Activated CD4-positive, alpha-beta memory T cell treated with anti-CD3 and anti-CD28 coated beads for 36 hours (primary cell): ENCODE measurements around the gene CIPC. TPM values are rescaled to one million over a fixed set of nuclear protein-coding genes. Genes with fewer than 3 reads are reported as not detected.

Experiments
- CTCF ChIA-PET: fragments of 350-600 bp; sonication (Branson Sonifier 250); formaldehyde crosslinking; loops from one replicate; lab custom pipeline; 2021; ENCODE audit warnings: antibody characterized with exemption, inconsistent platforms; lab: Charles Lee
- POLR2A ChIA-PET: fragments of 350-600 bp; sonication (Branson Sonifier 250); formaldehyde crosslinking; loops from one replicate; lab custom pipeline; 2021; ENCODE audit warnings: antibody characterized with exemption; lab: Charles Lee
- DNase-seq: peaks from one replicate; pipeline ENCODE4 v3.0.0-alpha.2; 2020
- H3K27ac Mint-ChIP-seq: one replicate; pipeline ENCODE4 v1.8.0; 2021; ENCODE audit warnings: mixed read lengths
- H3K27me3 Mint-ChIP-seq: one replicate; pipeline ENCODE4 v1.8.0; 2021; ENCODE audit warnings: mixed read lengths
- H3K36me3 Mint-ChIP-seq: one replicate; pipeline ENCODE4 v1.8.0; 2021; ENCODE audit warnings: mixed read lengths
- H3K4me1 Mint-ChIP-seq: one replicate; pipeline ENCODE4 v1.8.0; 2021; ENCODE audit warnings: low read depth, mixed read lengths
- H3K4me3 Mint-ChIP-seq: one replicate; pipeline ENCODE4 v1.8.0; 2021; ENCODE audit warnings: mild to moderate bottlenecking, mixed read lengths
- H3K9me3 Mint-ChIP-seq: one replicate; pipeline ENCODE4 v1.8.0; 2021; ENCODE audit warnings: mixed read lengths
- intact Hi-C: fragments of 100-400 bp; cut with micrococcal nuclease; formaldehyde crosslinking; loops from one replicate; pipeline ENCODE4 v1.15.1; 2023
- total RNA-seq, 2 experiments: library from RNA; stranded (reverse); gene quantifications; one replicate each; pipeline ENCODE4 v1.2.3, GENCODE V29; 2021

The CIPC gene
- total RNA-seq, 2 experiments from 2014 or later, result 7.3 to 7.5 TPM

- H3K9me3 Mint-ChIP-seq, result no peaks in the 10 kb centered on the region
- H3K4me3 Mint-ChIP-seq, result no peak overlapping the region
- peaks cover 9% of the 10 kb centered on the region for H3K4me1 Mint-ChIP-seq
- no peaks in the 10 kb centered on the region for H3K36me3 Mint-ChIP-seq
- no peaks in the 10 kb centered on the region for H3K27me3 Mint-ChIP-seq
- ChIA-PET POLR2A (no interaction called here), CTCF (interaction anchor here (3.0 to 5.1 kb wide), 5 partner anchors 8 to 187 kb away, joined by 24 to 84 read pairs (median 38); no protein-coding TSS in a partner anchor)
- H3K27ac Mint-ChIP-seq, result no peak overlapping the region
- no peak for DNase-seq
- intact Hi-C loops, result no loop called here
Measured at GRCh38 chr14:77061630-77062257, 36.3 kb upstream of the CIPC start.

GRCh38 chr14:77062261-77062660, 35.8 kb upstream of the CIPC start:
- H3K4me3 Mint-ChIP-seq, result no peak overlapping the region
- DNase-seq, result no peak
- H3K27me3 Mint-ChIP-seq, result no peaks in the 10 kb centered on the region
- H3K9me3 Mint-ChIP-seq, result no peaks in the 10 kb centered on the region
- no peaks in the 10 kb centered on the region for H3K36me3 Mint-ChIP-seq
- peaks cover 9% of the 10 kb centered on the region for H3K4me1 Mint-ChIP-seq
- H3K27ac Mint-ChIP-seq, result no peak overlapping the region
- intact Hi-C loops, result no loop called here
- POLR2A ChIA-PET, result no interaction called here
- CTCF ChIA-PET, result interaction anchor here (0.6 to 5.1 kb wide), 6 partner anchors 8 to 187 kb away, joined by 3 to 84 read pairs (median 14); no protein-coding TSS in a partner anchor

GRCh38 chr14:77063571-77064171, 34.4 kb upstream of the CIPC start:
- H3K36me3 Mint-ChIP-seq, result no peaks in the 10 kb centered on the region
- no peak for DNase-seq
- no peak overlapping the region for H3K27ac Mint-ChIP-seq
- no peak overlapping the region for H3K4me3 Mint-ChIP-seq
- peaks cover 9% of the 10 kb centered on the region for H3K4me1 Mint-ChIP-seq
- H3K9me3 Mint-ChIP-seq, result no peaks in the 10 kb centered on the region
- no peaks in the 10 kb centered on the region for H3K27me3 Mint-ChIP-seq
- intact Hi-C loops, result no loop called here
- CTCF ChIA-PET, result interaction anchor here (0.6 to 5.1 kb wide), 8 partner anchors 10 to 189 kb away, joined by 3 to 84 read pairs (median 4); no protein-coding TSS in a partner anchor
- POLR2A ChIA-PET, result interaction anchor here (1.0 to 1.1 kb wide), 2 partner anchors 10 to 36 kb away, joined by 3 read pairs; no protein-coding TSS in a partner anchor

- H3K27me3 Mint-ChIP-seq, result no peaks in the 10 kb centered on the region
- intact Hi-C loops, result no loop called here
- H3K9me3 Mint-ChIP-seq, result no peaks in the 10 kb centered on the region
- no peak overlapping the region for H3K27ac Mint-ChIP-seq
- ChIA-PET CTCF (interaction anchor here (1.0 to 5.1 kb wide), 6 partner anchors 11 to 190 kb away, joined by 3 to 84 read pairs (median 14); no protein-coding TSS in a partner anchor), POLR2A (interaction anchor here (1.0 kb wide), 1 partner anchor 37 kb away, joined by 3 read pairs; no protein-coding TSS in a partner anchor)
- H3K36me3 Mint-ChIP-seq, result no peaks in the 10 kb centered on the region
- DNase-seq, result no peak
- H3K4me1 Mint-ChIP-seq, result peaks cover 1% of the 10 kb centered on the region
- no peak overlapping the region for H3K4me3 Mint-ChIP-seq
Measured at GRCh38 chr14:77064521-77065178, 33.4 kb upstream of the CIPC start.

- CTCF ChIA-PET, result interaction anchor here (5.1 kb wide), 2 partner anchors 12 to 191 kb away, joined by 36 to 84 read pairs; no protein-coding TSS in a partner anchor
- Mint-ChIP-seq H3K9me3 (no peaks in the 10 kb centered on the region), H3K4me3 (no peak overlapping the region), H3K4me1 (no peaks in the 10 kb centered on the region), H3K27ac (no peak overlapping the region), H3K27me3 (no peaks in the 10 kb centered on the region), H3K36me3 (no peaks in the 10 kb centered on the region)
- intact Hi-C loops, result no loop called here
- no peak for DNase-seq
- POLR2A ChIA-PET, result no interaction called here
Measured at GRCh38 chr14:77065851-77066577, 32.0 kb upstream of the CIPC start.

GRCh38 chr14:77066578-77067172, 31.4 kb upstream of the CIPC start:
- intact Hi-C loops, result no loop called here
- no peak overlapping the region for H3K27ac Mint-ChIP-seq
- no peaks in the 10 kb centered on the region for H3K9me3 Mint-ChIP-seq
- ChIA-PET POLR2A (no interaction called here), CTCF (interaction anchor here (2.2 to 16.8 kb wide), 6 partner anchors 13 to 193 kb away, joined by 15 to 598 read pairs (median 94); partner anchors contain the start of gene CIPC)
- H3K36me3 Mint-ChIP-seq, result no peaks in the 10 kb centered on the region
- no peak overlapping the region for H3K4me3 Mint-ChIP-seq
- no peaks in the 10 kb centered on the region for H3K27me3 Mint-ChIP-seq
- no peak for DNase-seq
- no peaks in the 10 kb centered on the region for H3K4me1 Mint-ChIP-seq

DNA sequence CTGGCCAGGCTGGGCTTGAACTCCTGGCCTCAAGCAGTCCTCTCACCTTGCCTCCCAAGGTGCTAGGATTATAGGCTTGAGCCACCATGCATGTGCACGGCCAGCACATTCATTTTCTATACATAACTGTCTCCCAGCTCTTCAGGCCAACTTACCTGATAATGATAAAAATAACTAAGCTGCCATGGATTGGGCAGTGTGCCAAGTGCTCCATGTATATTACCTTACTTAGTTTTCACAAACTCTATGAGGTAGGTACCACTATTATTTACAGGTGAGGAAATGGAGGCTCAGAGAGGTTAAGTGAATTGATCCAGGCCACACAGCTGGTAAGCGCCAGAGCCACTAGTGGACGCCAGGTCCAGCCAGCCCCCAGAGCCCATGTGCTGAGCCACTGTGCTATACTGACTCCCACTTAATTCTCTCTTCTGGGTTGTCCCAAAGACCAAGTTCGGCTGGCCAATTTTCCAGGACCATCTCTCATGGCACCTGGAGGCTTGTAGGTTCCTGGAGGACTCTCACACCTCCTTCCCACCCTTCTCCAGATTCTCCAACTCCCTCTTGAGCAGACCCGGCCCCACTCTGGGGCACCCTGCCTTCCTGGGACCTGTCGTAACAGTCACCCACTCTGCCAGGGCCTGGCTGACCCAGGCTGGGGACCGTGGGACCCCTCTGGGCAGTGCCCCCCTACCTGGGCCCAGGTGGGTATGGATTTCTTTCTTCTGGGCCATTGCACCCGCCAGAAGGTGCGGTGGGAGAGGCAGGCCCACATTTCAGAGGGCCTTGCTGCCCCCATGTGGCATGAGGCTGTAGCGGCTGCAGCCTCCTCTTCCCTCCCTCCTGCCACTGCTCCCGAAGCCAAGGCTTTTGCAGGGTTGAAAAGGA, 30.2 kb upstream of the CIPC start:
- Mint-ChIP-seq H3K36me3 (no peaks in the 10 kb centered on the region), H3K27me3 (no peaks in the 10 kb centered on the region), H3K9me3 (no peaks in the 10 kb centered on the region), H3K4me3 (no peak overlapping the region), H3K27ac (no peak overlapping the region), H3K4me1 (no peaks in the 10 kb centered on the region)
- intact Hi-C loops, result loop anchor here (1.0 kb wide), 1 partner anchor 155 kb away; no protein-coding TSS in a partner anchor
- POLR2A ChIA-PET, result no interaction called here
- CTCF ChIA-PET, result interaction anchor here (0.6 to 16.8 kb wide), 22 partner anchors 8 to 358 kb away, joined by 3 to 598 read pairs (median 16); partner anchors contain the start of genes ANGEL1 and CIPC
- DNase-seq, result peak; percentile 73

DNA sequence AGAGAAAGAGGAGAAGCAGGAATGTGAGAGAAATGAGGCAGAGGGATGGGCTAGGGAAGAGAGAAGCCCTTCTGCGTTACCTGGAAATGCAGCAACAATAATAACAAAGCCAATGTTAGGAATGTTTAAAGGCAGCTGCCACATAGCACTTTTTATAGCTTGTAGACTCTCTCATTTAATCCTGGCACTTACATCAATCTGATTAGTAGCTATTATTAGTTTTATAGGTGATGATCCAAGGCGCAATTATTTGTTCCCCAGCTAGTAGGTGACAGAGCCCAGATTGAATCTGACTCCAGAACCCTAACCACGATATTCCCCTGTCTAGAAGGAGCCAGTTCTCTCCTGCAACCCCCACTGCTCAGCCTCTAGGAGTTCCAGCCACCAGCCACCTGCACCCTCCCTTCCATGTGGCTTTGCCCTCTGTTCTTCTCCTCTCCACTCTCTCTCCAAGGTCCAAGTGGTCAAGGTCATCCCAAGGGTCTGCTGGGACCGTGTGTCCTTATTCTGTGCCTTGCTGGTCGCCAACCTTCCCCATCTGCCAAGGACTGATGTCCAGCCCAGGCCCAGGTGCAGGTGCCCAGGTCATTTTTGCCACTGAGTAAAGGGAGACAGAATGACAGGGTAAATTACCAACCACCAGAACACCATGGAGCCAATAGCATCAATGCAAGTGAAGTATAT, 29.4 kb upstream of the CIPC start:
- Mint-ChIP-seq H3K9me3 (no peaks in the 10 kb centered on the region), H3K36me3 (no peaks in the 10 kb centered on the region), H3K27ac (no peak overlapping the region), H3K4me3 (no peak overlapping the region), H3K27me3 (no peaks in the 10 kb centered on the region), H3K4me1 (no peaks in the 10 kb centered on the region)
- CTCF ChIA-PET, result interaction anchor here (0.6 to 16.8 kb wide), 24 partner anchors 9 to 359 kb away, joined by 3 to 598 read pairs (median 10); partner anchors contain the start of genes ANGEL1 and CIPC
- intact Hi-C loops, result loop anchor here (1.0 kb wide), 1 partner anchor 155 kb away; no protein-coding TSS in a partner anchor
- POLR2A ChIA-PET, result no interaction called here
- no peak for DNase-seq

DNA sequence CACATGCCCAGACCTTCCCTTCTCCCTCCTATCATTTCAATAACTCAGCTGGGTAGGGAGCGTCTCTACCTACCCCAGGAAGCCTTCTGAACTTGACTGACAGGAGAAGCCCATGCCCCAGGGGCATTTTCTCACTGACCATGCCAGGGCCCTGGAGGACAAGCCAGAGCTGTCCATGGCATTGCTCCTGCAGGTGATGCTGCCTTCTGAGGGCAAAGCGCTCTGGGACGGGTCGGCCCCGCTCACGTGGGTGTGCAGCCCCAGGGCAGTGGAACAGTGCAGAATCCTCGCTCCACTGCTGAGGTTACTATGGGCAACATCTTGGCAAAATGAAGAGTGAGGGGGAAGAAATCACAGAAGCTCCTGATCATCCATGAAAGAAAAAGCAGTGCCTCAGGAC, 28.5 kb upstream of the CIPC start:
- H3K4me3 Mint-ChIP-seq, result no peak overlapping the region
- POLR2A ChIA-PET, result interaction anchor here (0.6 to 1.1 kb wide), 2 partner anchors 108 to 209 kb away, joined by 3 read pairs; no protein-coding TSS in a partner anchor
- CTCF ChIA-PET, result interaction anchor here (0.7 to 16.8 kb wide), 28 partner anchors 10 to 368 kb away, joined by 3 to 598 read pairs (median 16); partner anchors contain the start of gene CIPC
- no peak overlapping the region for H3K27ac Mint-ChIP-seq
- no peaks in the 10 kb centered on the region for H3K36me3 Mint-ChIP-seq
- H3K4me1 Mint-ChIP-seq, result no peaks in the 10 kb centered on the region
- no peak for DNase-seq
- H3K9me3 Mint-ChIP-seq, result no peaks in the 10 kb centered on the region
- intact Hi-C loops, result no loop called here
- no peaks in the 10 kb centered on the region for H3K27me3 Mint-ChIP-seq

DNA sequence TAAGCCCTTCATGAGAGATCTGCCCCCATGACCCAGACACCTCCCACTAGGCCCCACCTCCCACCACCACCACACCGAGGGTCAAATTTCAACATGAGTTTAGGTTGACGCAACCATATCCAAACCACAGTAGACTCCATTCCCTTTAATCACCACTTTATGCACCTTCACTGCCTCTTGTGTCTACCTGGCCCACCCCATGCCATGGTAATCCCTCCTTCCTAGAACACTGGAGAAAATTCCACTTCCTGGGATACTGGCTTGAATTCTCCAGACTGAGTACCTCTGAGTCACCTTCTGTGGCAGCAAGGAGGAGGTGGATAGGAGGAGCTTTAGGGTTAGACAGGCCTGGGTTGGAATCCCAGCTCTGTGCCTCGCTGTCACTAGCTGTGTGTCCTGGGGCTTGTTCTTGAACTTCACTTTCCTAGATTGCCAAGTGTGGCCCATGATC, 26.1 kb upstream of the CIPC start:
- no peak overlapping the region for H3K27ac Mint-ChIP-seq
- ChIA-PET POLR2A (no interaction called here), CTCF (interaction anchor here (1.1 to 16.8 kb wide), 16 partner anchors 12 to 361 kb away, joined by 3 to 598 read pairs (median 26); partner anchors contain the start of gene CIPC)
- H3K36me3 Mint-ChIP-seq, result no peaks in the 10 kb centered on the region
- no peak for DNase-seq
- H3K4me1 Mint-ChIP-seq, result no peaks in the 10 kb centered on the region
- H3K9me3 Mint-ChIP-seq, result no peaks in the 10 kb centered on the region
- no peak overlapping the region for H3K4me3 Mint-ChIP-seq
- intact Hi-C loops, result loop anchor here (2.0 kb wide), 1 partner anchor 23 kb away; no protein-coding TSS in a partner anchor
- no peaks in the 10 kb centered on the region for H3K27me3 Mint-ChIP-seq
